K562 (cell line): ENCODE measurements around the gene LTBP1. TPM values are rescaled to one million over a fixed set of nuclear protein-coding genes. Genes with fewer than 3 reads are reported as not detected.

Experiments
- AFF4 ChIP-seq: sonication (generic); formaldehyde crosslinking; IDR thresholded peaks from 2 replicates; pipeline ENCODE4 v1.8.0; 2023; ENCODE audit warnings: mild to moderate bottlenecking, missing genetic modification reagents
- ARID1B ChIP-seq: fragments of 450-650 bp; IDR thresholded peaks from 2 replicates; pipeline ENCODE4 v1.6.1; 2016; ENCODE audit warnings: antibody characterized with exemption, mild to moderate bottlenecking, inconsistent platforms
- ATF2 ChIP-seq: sonication (generic); formaldehyde crosslinking; IDR thresholded peaks from 2 replicates; pipeline ENCODE4 v1.8.1; 2022; ENCODE audit warnings: missing genetic modification reagents
- CBFA2T2 ChIP-seq: fragments of 450-650 bp; conservative IDR thresholded peaks from 2 replicates; pipeline ENCODE4 v1.6.1; 2017; ENCODE audit warnings: mild to moderate bottlenecking
- DACH1 ChIP-seq: fragments of 450-650 bp; IDR thresholded peaks from 2 replicates; pipeline ENCODE4 v1.6.1; 2018; ENCODE audit not compliant: partially characterized antibody
- DIDO1 ChIP-seq: fragments of 450-650 bp; IDR thresholded peaks from 2 replicates; pipeline ENCODE4 v1.6.1; 2016; ENCODE audit warnings: low read depth, missing biosample characterization, missing genetic modification characterization
- FOXJ2 ChIP-seq: fragments of 200-800 bp; sonication (Bioruptor generic); IDR thresholded peaks from 2 replicates; pipeline ENCODE4 v1.6.1; 2016; ENCODE audit warnings: missing genetic modification characterization, missing compliant biosample characterization
- HNRNPLL ChIP-seq: fragments of 200-400 bp; formaldehyde crosslinking; IDR thresholded peaks from 2 replicates; pipeline ENCODE4 v1.6.1; 2017; ENCODE audit warnings: low read length, low read depth, mild to moderate bottlenecking; ENCODE audit not compliant: poor library complexity, severe bottlenecking
- KLF16 ChIP-seq: IDR thresholded peaks from 2 replicates; pipeline ENCODE4 v1.6.1; 2016; ENCODE audit warnings: antibody characterized with exemption
- MAFF ChIP-seq: IDR thresholded peaks from 2 replicates; pipeline ENCODE4 v1.6.1; 2012; ENCODE audit warnings: low read length, improper control_type of control experiment
- MTA3 ChIP-seq: fragments of 450-650 bp; formaldehyde crosslinking; IDR thresholded peaks from 2 replicates; pipeline ENCODE4 v1.6.1; 2017; ENCODE audit warnings: mild to moderate bottlenecking, borderline replicate concordance
- NCOA4 ChIP-seq: fragments of 450-650 bp; IDR thresholded peaks from 2 replicates; pipeline ENCODE4 v1.6.1; 2018; ENCODE audit warnings: mild to moderate bottlenecking; ENCODE audit not compliant: partially characterized antibody
- NFATC3 ChIP-seq: fragments of 450-650 bp; IDR thresholded peaks from 2 replicates; pipeline ENCODE4 v1.6.1; 2017; ENCODE audit warnings: mild to moderate bottlenecking
- PHF8 ChIP-seq: fragments of 200-600 bp; sonication (generic); IDR thresholded peaks from 2 replicates; pipeline ENCODE4 v1.6.1; 2012; ENCODE audit warnings: mixed run types, mild to moderate bottlenecking, inconsistent platforms, low read length, moderate library complexity, borderline replicate concordance
- SETDB1 ChIP-seq: IDR thresholded peaks from one replicate; pipeline ENCODE4 v1.6.1; 2012; ENCODE audit warnings: low read length, control low read depth, inconsistent platforms
- SMAD3 ChIP-seq: fragments of 450-650 bp; formaldehyde crosslinking; conservative IDR thresholded peaks from 2 replicates; pipeline ENCODE4 v1.4.0; 2020; ENCODE audit warnings: mild to moderate bottlenecking
- SMC3 ChIP-seq: conservative IDR thresholded peaks from 2 replicates; pipeline ENCODE4 v1.6.1; 2011; ENCODE audit warnings: low read depth, low read length, improper control_type of control experiment; ENCODE audit not compliant: insufficient read depth
- TBL1XR1 ChIP-seq, 2 experiments: IDR thresholded peaks; 2 replicates each; pipeline ENCODE4 v1.6.1; 2012; ENCODE audit warnings: improper control_type of control experiment in 2 of 2, low read length in 2 of 2, mild to moderate bottlenecking in 1 of 2
- THAP12 ChIP-seq: fragments of 250-450 bp; sonication (Bioruptor Pico); IDR thresholded peaks from 2 replicates; pipeline ENCODE4 v1.9.0; 2021; ENCODE audit warnings: mild to moderate bottlenecking, inconsistent platforms
- ZNF384 ChIP-seq: IDR thresholded peaks from 2 replicates; pipeline ENCODE4 v1.6.1; 2012; ENCODE audit warnings: low read depth, low read length, improper control_type of control experiment
- ZNF830 ChIP-seq: fragments of 250-450 bp; sonication (Bioruptor Pico); IDR thresholded peaks from 2 replicates; pipeline ENCODE4 v1.5.0; 2021; ENCODE audit warnings: mild to moderate bottlenecking
- polyA plus RNA-seq, 8 experiments: library from polyadenylated mRNA; depleted of rRNA in 4 of 8; stranded (reverse) in 5 of 8; unstranded in 3 of 8; fragments of >200 nt; fragmentation: Nextera tagmentation in 2 of 8; fragmentation: Illumina TruSeq in 1 of 8; extraction: Ambion mirVana in 2 of 8; extraction: Trizol in 1 of 8; gene quantifications; 2 replicates each; pipeline versions ENCODE4 v1.2.1 to v1.2.3, GENCODE V29; 2011 to 2014; ENCODE audit warnings: inconsistent platforms in 1 of 8, missing spikeins in 1 of 8
- total RNA-seq, 7 experiments: library from RNA; depleted of rRNA in 6 of 7; stranded (reverse); fragments of >200 nt in 6 of 7; fragmentation: Illumina TruSeq in 2 of 7; extraction: Trizol in 2 of 7; gene quantifications; 2 replicates each; pipeline versions ENCODE4 v1.2.1 to v1.2.3, GENCODE V29; 2011 to 2021; ENCODE audit warnings: low replicate concordance in 1 of 7
- TF ChIP-seq, protein P1 (sequence below): IDR thresholded peaks from 3 replicates; pipeline ENCODE4 v1.6.1; 2011; ENCODE audit warnings: borderline replicate concordance, mild to moderate bottlenecking; ENCODE audit not compliant: insufficient read length, insufficient read depth

LTBP1 gene
- total and polyA plus RNA-seq, 9 of the 15 experiments (the other 6 are each of a cell fraction or from before 2014, with no cell fraction given): 3.6 to 16.4 (median 8.5) TPM

GRCh38 chr2:33395655-33396249, 449.0 kb downstream of the LTBP1 start (continued):
- TF ChIP-seq SETDB1 (no peak), FOXJ2 (tag) (no peak), CBFA2T2 (no peak), ARID1B (no peak), SMAD3 (CRISPR knock-in tag) (no peak), TBL1XR1 (IDR thresholded peaks at IDR 0.05; ENCODE audit: low read length in 2 of 2) (no peak), HNRNPLL (no peak), NCOA4 (no peak), MAFF (no peak), KLF16 (peak; percentile 6; the same call in 1 of the 2 replicates), SMC3 (peak; percentile 43), ZNF384 (peak; percentile 85), MTA3 (no peak), DACH1 (no peak), AFF4 (CRISPR knock-in tag) (no peak), ZNF830 (no peak), ATF2 (no peak), PHF8 (no peak), THAP12 (no peak), NFATC3 (no peak), DIDO1 (no peak)
- TF ChIP-seq, protein P1, sequence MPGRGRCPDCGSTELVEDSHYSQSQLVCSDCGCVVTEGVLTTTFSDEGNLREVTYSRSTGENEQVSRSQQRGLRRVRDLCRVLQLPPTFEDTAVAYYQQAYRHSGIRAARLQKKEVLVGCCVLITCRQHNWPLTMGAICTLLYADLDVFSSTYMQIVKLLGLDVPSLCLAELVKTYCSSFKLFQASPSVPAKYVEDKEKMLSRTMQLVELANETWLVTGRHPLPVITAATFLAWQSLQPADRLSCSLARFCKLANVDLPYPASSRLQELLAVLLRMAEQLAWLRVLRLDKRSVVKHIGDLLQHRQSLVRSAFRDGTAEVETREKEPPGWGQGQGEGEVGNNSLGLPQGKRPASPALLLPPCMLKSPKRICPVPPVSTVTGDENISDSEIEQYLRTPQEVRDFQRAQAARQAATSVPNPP: no peak
